ENCODE data around the gene SMAD2.

- TF ChIP-seq POLR2A (IDR thresholded peaks at IDR 0.05) (no peak), CTCF (IDR thresholded peaks at IDR 0.05) (no peak), POLR2AphosphoS5 (IDR thresholded peaks at IDR 0.05) (no peak)
These were observed 43.2 kb downstream of the SMAD2 start for GRCh38 chr18:47887227-47887626.
